Measurements from ENCODE around the gene SRI.
A peak's percentile ranks its signal among the peaks of the same experiment; 100 is the strongest.
"Not testable (repeated sequence)": the region's sequence is repeated elsewhere in the genome, so short reads cannot be mapped to it uniquely, and the experiment has no call there.

SRI gene

DNA sequence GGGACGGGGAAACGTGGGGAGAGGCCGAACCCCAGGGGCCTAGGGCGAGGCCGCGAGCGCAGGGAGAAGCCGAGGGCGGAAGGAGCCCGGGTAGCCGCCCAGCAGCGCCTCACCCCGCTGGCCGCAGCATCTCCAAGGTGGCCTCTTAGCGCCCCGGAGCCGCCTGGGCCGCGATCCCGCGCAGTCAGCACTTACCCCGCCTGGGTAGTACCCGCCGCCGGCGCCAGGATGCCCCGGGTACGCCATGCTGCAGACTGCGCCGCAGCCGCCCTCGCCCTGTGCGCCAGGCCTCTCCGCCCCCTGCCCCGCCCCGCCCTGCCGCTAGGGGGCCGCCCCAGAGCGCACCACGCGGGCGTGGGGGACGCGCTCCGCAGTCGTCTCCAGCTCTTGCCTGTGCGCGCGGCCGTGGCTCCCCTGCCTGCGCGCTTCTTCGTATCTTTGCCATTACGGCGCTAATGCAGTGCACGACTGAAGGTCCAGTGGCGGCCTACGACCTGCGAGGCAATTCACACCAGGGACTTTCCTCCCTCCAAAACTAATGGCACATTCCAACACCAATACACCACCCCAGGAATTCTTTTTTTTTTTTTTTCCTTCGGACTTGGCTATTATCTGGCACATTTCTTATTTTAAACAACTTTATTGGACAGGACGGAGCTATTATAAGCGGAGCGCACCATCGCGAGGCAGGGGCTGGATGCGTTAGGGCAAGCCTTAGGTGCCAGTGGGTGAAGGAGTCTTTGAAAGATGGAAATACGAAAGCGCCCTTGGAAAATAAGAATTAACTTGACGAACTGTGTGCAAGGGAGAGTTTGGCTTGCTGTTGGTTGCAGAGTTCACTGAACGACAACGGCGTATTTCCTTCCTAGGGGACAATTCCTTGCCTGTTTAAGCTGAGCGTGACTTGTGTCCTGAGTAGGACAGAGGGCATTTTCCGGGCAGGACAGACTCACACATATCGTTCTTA, at the start of gene SRI:
Gene SRI, minus strand, starts transcription at position 258 of the 967 bp plus-strand sequence. Its CDS starts 12 bp downstream, at position 246.
- peak; percentile 89 for DNase-seq (ENCODE audit: low spot score)

- no peak for DNase-seq (ENCODE audit: low spot score)
Measured at GRCh38 chr7:88269586-88269985, 49.7 kb upstream of the SRI start.

- DNase-seq (ENCODE audit: low spot score): no peak
Measured at GRCh38 chr7:88268858-88269257, 49.0 kb upstream of the SRI start.

GRCh38 chr7:88268051-88268450, 48.2 kb upstream of the SRI start:
- no peak for DNase-seq (ENCODE audit: low spot score)

GRCh38 chr7:88267421-88267820, 47.6 kb upstream of the SRI start:
- no peak for DNase-seq (ENCODE audit: low spot score)

- not testable (repeated sequence) for DNase-seq (ENCODE audit: low spot score)
Measured at GRCh38 chr7:88264987-88265386, 45.1 kb upstream of the SRI start.

DNA sequence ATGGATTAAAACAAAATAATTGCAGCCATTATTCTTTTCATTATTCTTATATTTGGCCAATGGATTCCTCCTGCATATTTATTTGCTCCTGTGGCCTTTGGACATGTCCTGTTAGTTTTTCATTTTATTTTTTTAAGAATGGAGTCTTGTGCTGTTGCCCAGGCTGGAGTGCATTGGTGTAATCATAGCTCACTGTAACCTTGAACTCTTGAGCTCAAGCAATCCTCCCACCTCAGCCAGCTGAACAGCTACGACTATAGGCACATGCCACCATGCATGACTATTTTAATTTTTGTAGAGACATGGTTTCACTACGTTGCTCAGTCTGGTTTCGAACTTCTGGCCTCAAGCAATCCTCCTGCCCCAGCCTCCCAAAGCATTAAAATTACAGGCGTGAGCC, 42.7 kb upstream of the SRI start:
- no peak for DNase-seq (ENCODE audit: low spot score)

- no peak for DNase-seq (ENCODE audit: low spot score)
Measured at GRCh38 chr7:88260719-88261118, 40.9 kb upstream of the SRI start.

- DNase-seq (ENCODE audit: low spot score): no peak
Measured at GRCh38 chr7:88259656-88260380, 40.0 kb upstream of the SRI start.

- not testable (repeated sequence) for DNase-seq (ENCODE audit: low spot score)
Measured at GRCh38 chr7:88258296-88258695, 38.5 kb upstream of the SRI start.

GRCh38 chr7:88256906-88257305, 37.1 kb upstream of the SRI start:
- peak; percentile 39 for DNase-seq (ENCODE audit: low spot score)

DNA sequence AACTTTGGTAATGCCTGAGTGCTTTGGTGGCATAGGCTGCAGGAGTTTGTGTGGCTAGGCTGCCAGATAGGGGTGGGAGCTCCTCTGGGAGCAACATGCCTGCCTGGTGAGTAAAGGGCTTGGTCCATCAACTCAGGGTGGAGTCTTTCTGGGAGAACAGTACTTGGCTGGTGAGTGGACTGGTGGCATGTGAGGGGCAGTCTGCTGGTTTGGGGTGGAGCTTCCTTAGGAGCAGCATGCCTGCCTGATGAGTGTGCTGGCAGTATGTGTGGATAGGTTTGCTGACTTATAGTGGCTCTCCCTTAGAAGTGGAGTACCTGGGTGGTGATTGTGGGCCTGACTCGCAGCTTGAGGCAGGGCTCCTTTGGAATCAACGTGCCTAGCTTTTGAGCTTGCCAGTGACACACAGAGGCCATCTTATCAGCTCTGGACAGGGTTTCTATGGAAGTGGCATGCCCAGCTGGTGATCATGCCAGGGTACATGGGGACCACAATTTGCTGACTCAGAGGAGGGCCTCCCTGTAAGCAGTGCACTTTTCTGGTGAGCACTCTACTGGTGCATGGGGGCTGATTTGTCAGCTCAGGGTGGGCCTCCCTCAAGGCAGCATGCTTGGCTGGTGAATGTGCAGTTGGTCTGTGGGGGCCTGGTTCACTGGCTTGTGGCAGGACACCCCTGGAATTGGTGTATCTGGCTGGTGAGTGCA, 35.0 kb upstream of the SRI start:
- peak; percentile 100 for DNase-seq (ENCODE audit: low spot score)

GRCh38 chr7:88253640-88254039, 33.8 kb upstream of the SRI start:
- no peak for DNase-seq (ENCODE audit: low spot score)

DNA sequence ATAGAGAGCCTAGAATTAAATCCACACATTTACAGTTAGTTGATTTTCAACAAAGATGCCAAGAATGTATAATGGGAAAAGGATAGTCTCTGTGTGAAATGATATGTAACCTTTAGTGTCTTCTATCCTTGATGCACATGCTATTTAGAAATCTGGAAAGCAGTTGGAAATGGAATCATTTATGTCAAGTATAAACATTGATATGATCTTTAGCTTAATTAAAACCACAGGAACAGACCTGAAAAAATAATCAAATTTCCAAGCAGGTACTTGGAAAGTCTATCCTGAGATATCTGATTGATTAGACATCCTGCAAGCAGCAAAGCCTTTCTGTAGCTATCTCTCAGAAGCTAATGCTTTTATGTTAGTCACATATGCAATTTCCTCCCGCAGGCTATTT, 24.4 kb upstream of the SRI start:
- no peak for DNase-seq (ENCODE audit: low spot score)

DNA sequence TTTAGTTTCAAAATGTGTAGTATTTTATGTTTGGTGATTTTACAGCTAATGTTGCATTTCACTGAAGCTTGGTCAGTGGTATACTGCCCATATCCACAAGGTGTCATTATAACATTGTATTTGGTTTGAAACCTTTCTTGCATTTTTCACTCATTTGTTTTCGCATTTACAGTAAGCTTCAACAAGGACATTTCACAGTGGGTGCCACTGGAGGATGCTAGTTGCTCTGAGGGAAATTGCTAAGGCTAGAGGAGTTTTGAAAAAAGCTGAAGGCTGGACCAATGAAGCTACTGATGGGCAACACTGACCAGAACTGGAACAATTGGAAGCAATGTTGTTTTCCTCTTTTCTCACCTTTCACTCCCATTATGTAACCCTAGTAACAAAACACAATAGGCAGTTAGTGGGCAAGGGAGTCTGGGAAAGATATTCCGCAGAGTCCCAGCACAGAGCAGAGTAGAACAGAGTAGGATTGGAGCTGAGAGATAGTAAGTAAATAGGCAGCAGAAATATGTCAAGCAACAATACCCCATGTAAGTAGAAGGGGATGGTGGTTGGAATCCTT, 23.6 kb upstream of the SRI start:
- DNase-seq (ENCODE audit: low spot score): peak; percentile 77

- no peak for DNase-seq (ENCODE audit: low spot score)
Measured at GRCh38 chr7:88239852-88240251, 20.0 kb upstream of the SRI start.

GRCh38 chr7:88233828-88234227, 14.0 kb upstream of the SRI start:
- DNase-seq (ENCODE audit: low spot score): no peak

DNA sequence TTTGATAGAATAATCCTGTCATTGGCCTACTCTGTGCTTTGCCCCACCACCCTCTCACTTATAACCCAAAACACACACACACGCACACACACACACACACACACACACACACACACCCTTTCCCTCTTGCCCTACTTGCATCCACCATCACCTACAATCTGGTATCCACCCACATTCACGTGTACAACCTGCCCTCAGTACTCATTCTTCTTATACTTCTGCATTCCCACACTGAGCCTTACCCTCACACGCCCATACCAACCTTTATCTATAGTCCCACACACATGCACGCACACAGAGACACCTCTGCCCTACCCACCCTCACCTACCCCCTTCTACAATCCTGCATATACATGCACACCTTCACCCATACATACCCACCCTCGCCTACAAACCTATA, 10.8 kb upstream of the SRI start:
- DNase-seq (ENCODE audit: low spot score): no peak

GRCh38 chr7:88229302-88229995, 9.6 kb upstream of the SRI start:
- DNase-seq (ENCODE audit: low spot score): no peak

GRCh38 chr7:88226886-88227516, 7.2 kb upstream of the SRI start:
- DNase-seq (ENCODE audit: low spot score): peak; percentile 97

DNA sequence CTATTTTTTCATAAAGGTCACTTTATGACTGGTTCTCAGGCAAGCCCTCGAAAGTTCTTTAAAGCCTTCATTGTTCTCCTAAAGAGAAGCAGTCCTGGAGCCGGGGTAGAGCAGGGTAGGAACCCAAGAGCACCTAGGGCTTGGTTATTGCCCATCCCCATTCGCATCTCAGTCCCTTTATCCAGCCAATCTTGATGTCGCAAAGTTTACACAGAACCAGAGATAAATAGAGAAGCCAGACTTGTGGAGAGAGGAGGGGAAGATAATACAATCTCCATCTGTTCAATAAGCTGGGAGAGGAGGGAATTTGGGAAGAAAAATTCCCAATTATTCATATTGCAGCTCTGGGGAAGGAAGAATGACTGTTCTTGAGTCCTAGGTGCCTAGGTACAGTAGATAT, 6.4 kb upstream of the SRI start:
- no peak for DNase-seq (ENCODE audit: low spot score)
